KMS-11 (cell line): ENCODE results near the gene INTS6L.

Source experiments
- H2AFZ ChIP-seq: fragments of 200-600 bp; sonication (generic); 2 replicates; pipeline ENCODE4 v1.6.1; 2016; ENCODE audit warnings: antibody characterized with exemption, mixed run types, low read depth
- H3K27ac ChIP-seq: fragments of 200-600 bp; sonication (generic); 2 replicates; pipeline ENCODE4 v1.6.1; 2016; ENCODE audit warnings: mild to moderate bottlenecking, mixed run types
- H3K27me3 ChIP-seq: fragments of 200-600 bp; sonication (generic); 2 replicates; pipeline ENCODE4 v1.6.1; 2017; ENCODE audit warnings: mild to moderate bottlenecking, low read depth, mixed run types, moderate library complexity; ENCODE audit not compliant: insufficient read depth
- H3K36me3 ChIP-seq: fragments of 200-600 bp; sonication (generic); 2 replicates; pipeline ENCODE4 v1.6.1; 2017; ENCODE audit warnings: mild to moderate bottlenecking, mixed run types; ENCODE audit not compliant: insufficient read depth
- H3K4me1 ChIP-seq: fragments of 200-600 bp; sonication (generic); 2 replicates; pipeline ENCODE4 v1.6.1; 2016; ENCODE audit warnings: mild to moderate bottlenecking, low read depth, mixed run types; ENCODE audit not compliant: poor library complexity, severe bottlenecking
- H3K4me2 ChIP-seq: fragments of 200-600 bp; sonication (generic); 2 replicates; pipeline ENCODE4 v1.7.0; 2016; ENCODE audit warnings: mild to moderate bottlenecking, mixed run types
- H3K4me3 ChIP-seq: fragments of 200-600 bp; sonication (generic); IDR thresholded peaks from 2 replicates; pipeline ENCODE4 v1.6.1; 2017; ENCODE audit warnings: low read depth, low read length, mixed read lengths; ENCODE audit not compliant: insufficient read depth
- H3K79me2 ChIP-seq: fragments of 200-600 bp; sonication (generic); 2 replicates; pipeline ENCODE4 v1.6.1; 2016; ENCODE audit warnings: low read depth, mixed run types; ENCODE audit not compliant: insufficient read depth
- H3K9ac ChIP-seq: fragments of 200-600 bp; sonication (generic); 2 replicates; pipeline ENCODE4 v1.6.1; 2016; ENCODE audit warnings: mild to moderate bottlenecking, mixed run types
- H4K20me1 ChIP-seq: fragments of 200-600 bp; sonication (generic); 2 replicates; pipeline ENCODE4 v1.6.1; 2016; ENCODE audit warnings: mild to moderate bottlenecking, mixed run types; ENCODE audit not compliant: insufficient read depth
- CTCF ChIP-seq: fragments of 200-600 bp; sonication (generic); conservative IDR thresholded peaks from 2 replicates; pipeline ENCODE4 v1.6.1; 2017; ENCODE audit warnings: low read depth, mild to moderate bottlenecking, antibody characterized with exemption, low read length, moderate library complexity, mixed read lengths

Gene INTS6L

DNA sequence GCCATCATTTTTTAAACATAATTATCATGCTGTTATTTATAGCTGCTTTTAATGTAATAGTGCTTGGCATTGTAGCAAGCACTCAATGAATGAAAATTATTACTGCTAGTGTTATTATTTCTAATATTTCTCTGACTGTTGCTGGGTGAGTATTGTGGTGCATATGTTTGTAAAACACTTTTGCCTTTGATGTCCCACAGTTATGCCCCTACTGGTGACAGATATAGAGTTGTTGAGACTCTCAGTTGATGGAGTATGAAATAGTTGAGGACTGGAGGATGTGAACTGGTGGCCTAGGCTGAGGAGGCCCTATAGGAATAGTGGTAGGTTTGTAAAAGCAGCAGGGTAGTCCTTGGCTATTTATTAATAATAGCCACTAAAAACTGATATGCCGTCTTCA, 9.6 kb downstream of the INTS6L start:
- H3K4me2 ChIP-seq: no peak overlapping the region
- no peak overlapping the region for H3K4me3 ChIP-seq
- H3K79me2 ChIP-seq: peaks cover 5% of the 10 kb centered on the region; the same call in 1 of the 2 replicates
- no peaks in the 10 kb centered on the region for H3K36me3 ChIP-seq
- no peaks in the 10 kb centered on the region for H4K20me1 ChIP-seq
- no peak overlapping the region for H3K9ac ChIP-seq
- TF ChIP-seq CTCF: no peak
- H3K27me3 ChIP-seq: no peaks in the 10 kb centered on the region
- H3K4me1 ChIP-seq: no peaks in the 10 kb centered on the region
- H3K27ac ChIP-seq: no peak overlapping the region
- no peak overlapping the region for H2AFZ ChIP-seq

GRCh38 chrX:135531813-135532212, 11.4 kb downstream of the INTS6L start:
- Histone ChIP-seq H3K4me3 (no peak overlapping the region), H3K79me2 (peaks cover 5% of the 10 kb centered on the region; the same call in 1 of the 2 replicates), H3K4me1 (peaks cover 6% of the 10 kb centered on the region), H4K20me1 (no peaks in the 10 kb centered on the region), H3K36me3 (no peaks in the 10 kb centered on the region), H3K27me3 (no peaks in the 10 kb centered on the region), H3K9ac (no peak overlapping the region), H2AFZ (no peak overlapping the region), H3K4me2 (no peak overlapping the region), H3K27ac (no peak overlapping the region)
- no peak for TF ChIP-seq CTCF

- Histone ChIP-seq H3K9ac (no peak overlapping the region), H3K4me1 (peaks cover 8% of the 10 kb centered on the region), H3K4me3 (no peak overlapping the region), H3K4me2 (no peak overlapping the region), H4K20me1 (no peaks in the 10 kb centered on the region), H3K79me2 (peaks cover 5% of the 10 kb centered on the region; the same call in 1 of the 2 replicates), H3K36me3 (no peaks in the 10 kb centered on the region), H3K27ac (no peak overlapping the region), H3K27me3 (no peaks in the 10 kb centered on the region), H2AFZ (no peak overlapping the region)
- TF ChIP-seq CTCF: no peak
Observed at GRCh38 chrX:135535077-135535940, 14.8 kb downstream of the INTS6L start.

GRCh38 chrX:135536877-135537276, 16.4 kb downstream of the INTS6L start:
- Histone ChIP-seq H3K36me3 (no peaks in the 10 kb centered on the region), H3K27me3 (no peaks in the 10 kb centered on the region), H3K79me2 (no peaks in the 10 kb centered on the region), H3K4me2 (no peak overlapping the region), H4K20me1 (no peaks in the 10 kb centered on the region), H3K4me1 (peaks cover 8% of the 10 kb centered on the region), H3K9ac (no peak overlapping the region), H3K4me3 (no peak overlapping the region), H2AFZ (no peak overlapping the region), H3K27ac (no peak overlapping the region)
- no peak for TF ChIP-seq CTCF
